Measurements from ENCODE around the gene GRIK5.

GRIK5 gene

DNA sequence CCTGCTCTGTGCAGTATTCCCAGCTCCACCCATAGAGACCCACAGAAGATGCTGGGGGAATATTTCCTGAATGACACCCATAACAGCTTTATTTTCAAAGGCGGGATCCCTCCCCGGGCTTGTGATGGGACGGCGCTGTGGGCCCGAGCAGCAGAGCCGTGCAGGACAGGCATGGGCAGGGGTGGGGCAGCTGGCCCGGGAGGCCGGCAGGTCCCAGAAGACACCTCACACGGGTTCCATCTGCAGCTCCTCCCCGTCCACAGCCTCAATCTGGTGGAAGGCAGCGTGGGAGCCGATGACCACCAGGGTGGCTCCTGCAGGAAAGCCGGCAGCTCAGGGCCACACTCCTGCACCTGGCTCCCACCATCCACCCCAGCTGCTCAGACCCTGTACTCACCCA, 113.4 kb downstream of the GRIK5 start:
- DNase-seq (ENCODE audit: low read depth): no peak

DNA sequence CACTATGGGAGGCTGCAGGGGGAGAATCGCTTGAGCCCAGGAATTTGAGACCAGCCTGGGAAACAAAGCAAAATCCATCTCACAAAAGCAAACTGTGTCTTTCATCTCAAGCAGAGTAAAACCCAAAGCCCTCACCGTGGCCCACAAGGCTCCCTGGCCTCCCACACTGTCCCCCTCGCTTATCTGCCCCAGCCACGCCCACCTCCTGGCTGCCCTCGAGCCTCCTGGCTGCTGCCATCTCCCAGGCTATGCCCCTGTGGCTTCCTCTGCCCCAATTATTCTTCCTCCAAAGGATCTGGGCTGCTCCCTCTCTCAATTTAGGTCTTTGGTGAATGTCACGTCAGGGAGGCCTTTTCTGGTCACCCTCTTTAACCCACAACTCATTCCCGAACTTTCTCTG, 114.5 kb downstream of the GRIK5 start:
- DNase-seq (ENCODE audit: low read depth): no peak

DNA sequence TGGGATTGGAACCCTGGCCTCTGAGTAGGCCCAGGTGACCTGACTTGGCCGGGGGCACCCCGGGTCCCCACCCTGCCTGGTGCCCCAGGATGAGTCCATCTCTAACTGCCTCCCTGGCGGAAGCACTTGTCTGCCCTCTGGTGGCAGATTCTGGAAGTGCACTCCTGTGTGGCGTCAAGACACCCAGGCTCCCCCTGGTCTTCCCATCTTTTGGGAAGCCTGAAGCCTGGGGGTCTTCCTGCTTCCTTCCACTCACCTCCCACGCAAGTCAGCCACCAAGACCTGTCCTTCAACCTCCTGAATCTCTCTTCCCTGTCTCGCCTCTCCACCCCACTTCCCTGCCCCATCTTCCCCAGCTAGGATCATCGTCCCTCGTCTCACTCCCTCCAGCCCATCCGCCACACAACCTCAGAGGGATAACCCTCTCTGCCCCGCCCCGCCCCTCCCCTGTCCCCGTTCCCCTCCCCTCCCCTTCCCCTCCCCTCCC, 118.3 kb downstream of the GRIK5 start:
- DNase-seq (ENCODE audit: low read depth): peak; percentile 82

Measured in activated T-cell treated with anti-CD3 and anti-CD28 coated beads for 24 hours (primary cell).